ENCODE measurements around the gene STOML1. TPM values are rescaled to one million over a fixed set of nuclear protein-coding genes. Genes with fewer than 3 reads are reported as not detected.
A peak's percentile ranks its signal among the peaks of the same experiment; 100 is the strongest.
"Not testable (repeated sequence)": the region's sequence is repeated elsewhere in the genome, so short reads cannot be mapped to it uniquely, and the experiment has no call there.

The STOML1 gene
- total and polyA plus RNA-seq, 4 experiments from 2014 or later, result 8.1 to 11.1 (median 9.8) TPM

- POLR2A ChIA-PET (ENCODE audit: partially characterized antibody), result no interaction called here
- H3K36me3 ChIP-seq (ENCODE audit: insufficient read depth, low read length), result no peaks in the 10 kb centered on the region
- H3K9me3 ChIP-seq (ENCODE audit: control insufficient read depth in 1 of 2, low read length in 2 of 2), result no peaks in the 10 kb centered on the region
- intact Hi-C loops (cut with micrococcal nuclease), result no loop called here
- H3K27ac ChIP-seq (ENCODE audit: low read depth, low read length), result no peak overlapping the region
- Mint-ChIP-seq H3K36me3 (peaks cover 13 to 15% of the 10 kb centered on the region in 2 donors), H3K4me3 (peak overlapping the region in 4 of 8 donors; percentile 25 to 64 (median 52)), H3K4me1 (peaks cover 7 to 23% (median 13%) of the 10 kb centered on the region in 4 donors), H3K27me3 (no peaks in the 10 kb centered on the region), H3K27ac (peak overlapping the region in 6 of 7 donors; percentile 2 to 90 (median 68)), H3K9me3 (no peaks in the 10 kb centered on the region)
- CTCF ChIA-PET (ENCODE audit: partially characterized antibody), result interaction anchor here (1.2 to 2.9 kb wide), 4 partner anchors 8 to 12 kb away, joined by 3 to 22 read pairs (median 4); partner anchors contain the start of genes PML and STOML1
- H3K4me1 ChIP-seq (ENCODE audit: insufficient read depth, low read length), result peaks cover 14% of the 10 kb centered on the region
- no peak for DNase-seq
- no peaks in the 10 kb centered on the region for H3K27me3 ChIP-seq (ENCODE audit: insufficient read depth, low read length)
- H3K4me3 ChIP-seq (ENCODE audit: low read length in 2 of 2), result no peak overlapping the region
These were observed 9.7 kb downstream of the STOML1 start for GRCh38 chr15:73982222-73982962.

GRCh38 chr15:73981761-73982221 lies 10.3 kb downstream of the STOML1 start:
- Histone ChIP-seq H3K36me3 (ENCODE audit: insufficient read depth, low read length) (no peaks in the 10 kb centered on the region), H3K27me3 (ENCODE audit: insufficient read depth, low read length) (no peaks in the 10 kb centered on the region), H3K9me3 (ENCODE audit: control insufficient read depth in 1 of 2, low read length in 2 of 2) (no peaks in the 10 kb centered on the region), H3K4me3 (ENCODE audit: low read length in 2 of 2) (no peak overlapping the region), H3K4me1 (ENCODE audit: insufficient read depth, low read length) (peaks cover 14% of the 10 kb centered on the region), H3K27ac (ENCODE audit: low read depth, low read length) (no peak overlapping the region)
- ChIA-PET CTCF (ENCODE audit: partially characterized antibody) (interaction anchor here (1.5 to 2.9 kb wide), 3 partner anchors 9 to 13 kb away, joined by 3 to 22 read pairs (median 6); partner anchors contain the start of genes PML and STOML1), POLR2A (ENCODE audit: partially characterized antibody) (no interaction called here)
- H3K36me3 Mint-ChIP-seq, result peaks cover 9% of the 10 kb centered on the region in 2 donors
- H3K9me3 Mint-ChIP-seq, result no peaks in the 10 kb centered on the region
- H3K4me3 Mint-ChIP-seq, result peak overlapping the region in 6 of 8 donors; percentile 25 to 64 (median 55)
- no peaks in the 10 kb centered on the region for H3K27me3 Mint-ChIP-seq
- peak overlapping the region in 6 of 7 donors; percentile 4 to 90 (median 72) for H3K27ac Mint-ChIP-seq
- peaks cover 7 to 23% (median 12%) of the 10 kb centered on the region in 4 donors for H3K4me1 Mint-ChIP-seq
- no peak for DNase-seq
- intact Hi-C loops (cut with micrococcal nuclease), result no loop called here

- Mint-ChIP-seq H3K9me3 (no peaks in the 10 kb centered on the region), H3K36me3 (peaks cover 2 to 6% of the 10 kb centered on the region in 2 donors), H3K4me3 (no peak overlapping the region), H3K27ac (no peak overlapping the region), H3K27me3 (peaks cover 12 to 15% of the 10 kb centered on the region in 2 donors), H3K4me1 (peaks cover 14 to 38% (median 24%) of the 10 kb centered on the region in 4 donors)
- Histone ChIP-seq H3K9me3 (ENCODE audit: control insufficient read depth in 1 of 2, low read length in 2 of 2) (no peaks in the 10 kb centered on the region), H3K4me1 (ENCODE audit: insufficient read depth, low read length) (peaks cover 28% of the 10 kb centered on the region), H3K27me3 (ENCODE audit: insufficient read depth, low read length) (no peaks in the 10 kb centered on the region), H3K4me3 (ENCODE audit: low read length in 2 of 2) (no peak overlapping the region), H3K36me3 (ENCODE audit: insufficient read depth, low read length) (no peaks in the 10 kb centered on the region), H3K27ac (ENCODE audit: low read depth, low read length) (no peak overlapping the region)
- intact Hi-C loops (cut with micrococcal nuclease), result no loop called here
- CTCF ChIA-PET (ENCODE audit: partially characterized antibody), result interaction anchor here (1.2 to 1.4 kb wide), 2 partner anchors 10 to 28 kb away, joined by 4 read pairs; no protein-coding TSS in a partner anchor
- DNase-seq, result no peak
- POLR2A ChIA-PET (ENCODE audit: partially characterized antibody), result interaction anchor here (1.3 kb wide), 1 partner anchor 15 kb away, joined by 3 read pairs; the partner anchor contains the start of gene PML
These were observed 12.5 kb downstream of the STOML1 start for GRCh38 chr15:73979636-73980035.

GRCh38 chr15:73978896-73979295 lies 13.2 kb downstream of the STOML1 start:
- Mint-ChIP-seq H3K36me3 (no peaks in the 10 kb centered on the region), H3K27ac (peak overlapping the region in 1 of 7 donors; percentile 38), H3K4me1 (peaks cover 16 to 36% (median 26%) of the 10 kb centered on the region in 4 donors), H3K4me3 (no peak overlapping the region), H3K27me3 (peaks cover 16 to 20% of the 10 kb centered on the region in 2 donors), H3K9me3 (no peaks in the 10 kb centered on the region)
- no peak overlapping the region for H3K27ac ChIP-seq (ENCODE audit: low read depth, low read length)
- no peaks in the 10 kb centered on the region for H3K36me3 ChIP-seq (ENCODE audit: insufficient read depth, low read length)
- intact Hi-C loops (cut with micrococcal nuclease), result no loop called here
- peaks cover 28% of the 10 kb centered on the region for H3K4me1 ChIP-seq (ENCODE audit: insufficient read depth, low read length)
- ChIA-PET CTCF (ENCODE audit: partially characterized antibody) (interaction anchor here (1.0 to 1.9 kb wide), 6 partner anchors 9 to 28 kb away, joined by 4 read pairs; partner anchors contain the start of genes PML and STOML1), POLR2A (ENCODE audit: partially characterized antibody) (interaction anchor here (1.3 kb wide), 1 partner anchor 16 kb away, joined by 3 read pairs; the partner anchor contains the start of gene PML)
- no peak overlapping the region for H3K4me3 ChIP-seq (ENCODE audit: low read length in 2 of 2)
- no peak for DNase-seq
- no peaks in the 10 kb centered on the region for H3K27me3 ChIP-seq (ENCODE audit: insufficient read depth, low read length)
- no peaks in the 10 kb centered on the region for H3K9me3 ChIP-seq (ENCODE audit: control insufficient read depth in 1 of 2, low read length in 2 of 2)

GRCh38 chr15:73975440-73976125 lies 16.5 kb downstream of the STOML1 start:
- Mint-ChIP-seq H3K27ac (peak overlapping the region in 2 of 7 donors; percentile 31 to 35), H3K4me3 (peak overlapping the region in 3 of 8 donors; percentile 10 to 56 (median 17)), H3K4me1 (peaks cover 11 to 29% (median 21%) of the 10 kb centered on the region in 4 donors), H3K27me3 (peaks cover 16 to 20% of the 10 kb centered on the region in 2 donors)
- H3K9me3 Mint-ChIP-seq; intact Hi-C loops (cut with micrococcal nuclease); H3K9me3 ChIP-seq (ENCODE audit: control insufficient read depth in 1 of 2, low read length in 2 of 2); H3K4me3 ChIP-seq (ENCODE audit: low read length in 2 of 2); H3K27me3 ChIP-seq (ENCODE audit: insufficient read depth, low read length); H3K36me3 Mint-ChIP-seq; H3K27ac ChIP-seq (ENCODE audit: low read depth, low read length); H3K36me3 ChIP-seq (ENCODE audit: insufficient read depth, low read length): not testable (repeated sequence)
- peak; percentile 43 to 64 (median 54) for DNase-seq
- ChIA-PET POLR2A (ENCODE audit: partially characterized antibody) (interaction anchor here (0.6 to 0.7 kb wide), 2 partner anchors 10 to 42 kb away, joined by 3 to 5 read pairs; no protein-coding TSS in a partner anchor), CTCF (ENCODE audit: partially characterized antibody) (interaction anchor here (0.8 to 8.5 kb wide), 8 partner anchors 7 to 74 kb away, joined by 3 to 57 read pairs (median 4); partner anchors contain the start of gene PML)
- peaks cover 22% of the 10 kb centered on the region for H3K4me1 ChIP-seq (ENCODE audit: insufficient read depth, low read length)

GRCh38 chr15:73973683-73974200 lies 18.4 kb downstream of the STOML1 start:
- intact Hi-C loops (cut with micrococcal nuclease), result loop anchor here (1.0 to 5.0 kb wide), 4 partner anchors 21 to 347 kb away; partner anchors contain the start of gene PML

More at GRCh38 chr15:73973683-73974200, 18.4 kb downstream of the STOML1 start:
- H3K4me3 ChIP-seq (ENCODE audit: low read length in 2 of 2); DNase-seq; H3K27me3 ChIP-seq (ENCODE audit: insufficient read depth, low read length); H3K9me3 Mint-ChIP-seq; H3K27ac ChIP-seq (ENCODE audit: low read depth, low read length); H3K27ac Mint-ChIP-seq; H3K36me3 ChIP-seq (ENCODE audit: insufficient read depth, low read length); H3K36me3 Mint-ChIP-seq; H3K9me3 ChIP-seq (ENCODE audit: control insufficient read depth in 1 of 2, low read length in 2 of 2): not testable (repeated sequence)
- CTCF ChIA-PET (ENCODE audit: partially characterized antibody), result interaction anchor here (0.8 to 11.1 kb wide), 22 partner anchors 8 to 349 kb away, joined by 3 to 168 read pairs (median 8); partner anchors contain the start of genes PML and STOML1
- H3K27me3 Mint-ChIP-seq, result peaks cover 16 to 20% of the 10 kb centered on the region in 2 donors
- POLR2A ChIA-PET (ENCODE audit: partially characterized antibody), result interaction anchor here (0.8 to 1.4 kb wide), 3 partner anchors 8 to 74 kb away, joined by 4 to 7 read pairs (median 7); no protein-coding TSS in a partner anchor
- peaks cover 11 to 30% (median 21%) of the 10 kb centered on the region in 4 donors for H3K4me1 Mint-ChIP-seq
- peaks cover 22% of the 10 kb centered on the region for H3K4me1 ChIP-seq (ENCODE audit: insufficient read depth, low read length)
- peak overlapping the region in 1 of 8 donors; percentile 29 for H3K4me3 Mint-ChIP-seq
